ENCODE measurements around the gene DLG5. TPM values are rescaled to one million over a fixed set of nuclear protein-coding genes. Genes with fewer than 3 reads are reported as not detected.

Gene DLG5
- total RNA-seq, 1 donor = 39.7 TPM

- TF ChIP-seq, protein P1, sequence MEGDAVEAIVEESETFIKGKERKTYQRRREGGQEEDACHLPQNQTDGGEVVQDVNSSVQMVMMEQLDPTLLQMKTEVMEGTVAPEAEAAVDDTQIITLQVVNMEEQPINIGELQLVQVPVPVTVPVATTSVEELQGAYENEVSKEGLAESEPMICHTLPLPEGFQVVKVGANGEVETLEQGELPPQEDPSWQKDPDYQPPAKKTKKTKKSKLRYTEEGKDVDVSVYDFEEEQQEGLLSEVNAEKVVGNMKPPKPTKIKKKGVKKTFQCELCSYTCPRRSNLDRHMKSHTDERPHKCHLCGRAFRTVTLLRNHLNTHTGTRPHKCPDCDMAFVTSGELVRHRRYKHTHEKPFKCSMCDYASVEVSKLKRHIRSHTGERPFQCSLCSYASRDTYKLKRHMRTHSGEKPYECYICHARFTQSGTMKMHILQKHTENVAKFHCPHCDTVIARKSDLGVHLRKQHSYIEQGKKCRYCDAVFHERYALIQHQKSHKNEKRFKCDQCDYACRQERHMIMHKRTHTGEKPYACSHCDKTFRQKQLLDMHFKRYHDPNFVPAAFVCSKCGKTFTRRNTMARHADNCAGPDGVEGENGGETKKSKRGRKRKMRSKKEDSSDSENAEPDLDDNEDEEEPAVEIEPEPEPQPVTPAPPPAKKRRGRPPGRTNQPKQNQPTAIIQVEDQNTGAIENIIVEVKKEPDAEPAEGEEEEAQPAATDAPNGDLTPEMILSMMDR (IDR thresholded peaks at IDR 0.05; ENCODE audit: insufficient read depth, low read depth, low read length) = no peak
- no peak overlapping the region for H3K4me3 ChIP-seq (ENCODE audit: low read depth, low read length)
- no peak for DNase-seq (ENCODE audit: low read depth)
These were observed 83.8 kb downstream of the DLG5 start for GRCh38 chr10:77842652-77843212.

GRCh38 chr10:77841711-77842375 lies 84.7 kb downstream of the DLG5 start:
- TF ChIP-seq, protein P1 (IDR thresholded peaks at IDR 0.05; ENCODE audit: insufficient read depth, low read depth, low read length) = no peak
- H3K4me3 ChIP-seq (ENCODE audit: low read depth, low read length) = no peak overlapping the region
- no peak for DNase-seq (ENCODE audit: low read depth)

GRCh38 chr10:77840636-77841035 lies 85.9 kb downstream of the DLG5 start:
- H3K4me3 ChIP-seq (ENCODE audit: low read depth, low read length) = no peak overlapping the region
- no peak for DNase-seq (ENCODE audit: low read depth)
- TF ChIP-seq, protein P1 (IDR thresholded peaks at IDR 0.05; ENCODE audit: insufficient read depth, low read depth, low read length) = no peak

DNA sequence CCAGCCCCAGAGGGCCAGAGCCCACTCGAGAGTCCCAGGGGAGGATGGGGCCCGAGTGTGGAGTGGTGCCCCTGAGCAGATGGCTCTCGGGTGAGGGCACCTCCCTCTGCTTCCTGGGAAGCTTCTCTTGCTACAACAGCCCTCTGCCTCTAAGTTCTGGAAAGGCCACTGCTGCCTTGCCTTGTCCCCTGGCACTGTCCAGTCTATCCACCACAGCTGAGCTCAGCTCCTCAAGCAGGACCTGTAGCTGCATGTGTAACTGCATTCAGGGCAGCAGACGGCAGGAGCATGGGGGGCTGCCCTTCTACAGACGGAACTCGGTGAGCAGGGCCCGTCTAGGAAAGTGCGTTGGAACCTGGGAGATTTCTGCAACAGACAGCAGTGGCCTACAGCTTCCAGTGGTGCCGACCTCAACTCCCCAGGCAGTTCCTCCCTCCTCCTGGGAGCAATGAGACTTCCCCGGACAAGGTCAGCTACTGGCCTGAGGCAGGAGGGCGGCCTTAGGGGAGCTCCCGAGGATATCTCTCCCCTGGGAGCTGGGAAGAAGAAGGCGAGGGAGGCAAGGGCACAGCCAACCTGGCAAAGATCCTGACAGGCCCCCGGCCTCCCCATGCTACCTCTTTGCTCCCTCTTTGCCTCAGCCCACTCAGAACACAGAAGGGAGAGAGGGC lies 88.5 kb downstream of the DLG5 start:
- TF ChIP-seq, protein P1 (IDR thresholded peaks at IDR 0.05; ENCODE audit: insufficient read depth, low read depth, low read length) = no peak
- DNase-seq (ENCODE audit: low read depth) = peak; percentile 6
- H3K4me3 ChIP-seq (ENCODE audit: low read depth, low read length) = no peak overlapping the region

DNA sequence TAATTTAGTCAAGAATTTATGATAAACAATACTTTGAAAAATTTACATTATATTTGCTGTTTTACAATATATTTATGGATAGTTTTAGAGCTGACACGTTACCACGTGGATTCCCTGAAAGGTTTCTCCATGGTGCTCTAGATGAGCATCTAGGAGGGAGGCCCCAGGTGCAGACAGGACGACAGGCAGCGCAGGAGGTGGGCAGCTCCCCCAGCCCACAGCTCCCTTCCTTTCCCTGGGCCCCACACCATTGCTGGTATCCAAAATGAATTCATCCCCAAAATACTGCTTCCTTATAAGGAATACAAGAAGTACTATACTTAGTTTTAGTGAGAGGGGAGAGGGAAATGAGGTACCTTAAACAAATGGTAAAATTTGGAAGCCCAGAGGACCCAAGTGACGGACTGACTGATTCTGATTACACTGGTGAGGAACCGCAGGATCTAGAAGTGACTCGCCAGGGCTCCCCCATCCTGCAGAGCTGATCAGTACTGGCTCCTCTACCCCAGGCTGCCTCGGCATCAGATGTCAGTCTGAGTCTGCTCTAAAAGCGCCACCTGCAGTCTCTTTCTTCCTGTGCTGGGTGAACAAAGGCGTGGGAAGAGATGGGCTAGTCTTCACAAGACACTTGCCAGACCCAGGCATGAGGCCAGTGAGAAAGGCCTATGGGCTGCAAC lies 89.2 kb downstream of the DLG5 start:
- no peak overlapping the region for H3K4me3 ChIP-seq (ENCODE audit: low read depth, low read length)
- TF ChIP-seq, protein P1 (IDR thresholded peaks at IDR 0.05; ENCODE audit: insufficient read depth, low read depth, low read length) = no peak
- peak; percentile 27 for DNase-seq (ENCODE audit: low read depth)

DNA sequence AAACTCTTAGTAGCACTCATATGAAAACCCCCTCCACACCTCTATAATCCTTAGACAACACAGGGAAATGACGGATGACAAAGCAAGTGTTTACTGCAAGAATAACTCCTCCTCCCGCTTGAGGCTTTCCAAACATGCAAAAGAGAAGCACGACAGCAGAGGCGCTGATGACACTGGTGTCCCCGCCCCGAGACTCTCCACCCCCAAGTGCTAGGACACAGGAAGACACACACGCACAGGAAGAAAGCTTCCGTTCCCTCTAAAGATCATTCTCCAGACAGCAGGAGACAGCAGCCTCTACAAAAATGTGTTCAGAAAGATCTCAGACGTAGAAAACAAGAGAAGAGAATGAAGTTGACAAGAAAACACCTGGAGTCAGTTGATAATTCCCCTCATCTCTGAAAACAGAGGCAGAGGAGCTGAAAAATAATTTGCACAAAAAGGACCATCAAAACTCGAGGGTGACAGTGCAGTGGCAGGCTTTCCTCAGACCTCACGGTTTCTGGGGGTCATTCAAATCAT lies 90.2 kb downstream of the DLG5 start:
- no peak overlapping the region for H3K4me3 ChIP-seq (ENCODE audit: low read depth, low read length)
- TF ChIP-seq, protein P1 (IDR thresholded peaks at IDR 0.05; ENCODE audit: insufficient read depth, low read depth, low read length) = no peak
- DNase-seq (ENCODE audit: low read depth) = peak; percentile 58

Data from fibroblast of villous mesenchyme (primary cell).